Keratinocyte (primary cell): ENCODE data around the gene JDP2. TPM values are rescaled to one million over a fixed set of nuclear protein-coding genes. Genes with fewer than 3 reads are reported as not detected.
A peak's percentile ranks its signal among the peaks of the same experiment; 100 is the strongest.

Experiments
- DNase-seq: peaks from one replicate; pipeline ENCODE4 v3.0.0-alpha.2; 2011; ENCODE audit warnings: low read depth, missing footprints, low spot score
- FAIRE-seq: peaks from 2 replicates; lab custom pipeline; 2011; peaks lifted over from hg19 to GRCh38; lab: Jason Lieb, UNC
- H2AFZ ChIP-seq: 2 replicates; pipeline ENCODE4 v1.6.0; 2012; ENCODE audit warnings: low read length, control low read depth, inconsistent platforms; ENCODE audit not compliant: control insufficient read depth
- H3K27ac ChIP-seq: 2 replicates; pipeline ENCODE4 v1.5.1; 2011; ENCODE audit warnings: low read length; ENCODE audit not compliant: control insufficient read depth, insufficient read depth
- H3K27me3 ChIP-seq: 3 replicates; pipeline ENCODE4 v1.6.0; 2011; ENCODE audit warnings: low read length; ENCODE audit not compliant: control insufficient read depth, insufficient read depth; ENCODE audit errors: extremely low read depth
- H3K36me3 ChIP-seq, 2 experiments: 2 replicates in 1 of 2; 3 replicates in 1 of 2; pipeline ENCODE4 v1.5.1; 2011; ENCODE audit warnings: low read length in 2 of 2, mild to moderate bottlenecking in 1 of 2; ENCODE audit not compliant: control insufficient read depth in 2 of 2, insufficient read depth in 2 of 2; ENCODE audit errors: extremely low read depth in 1 of 2
- H3K4me1 ChIP-seq: 3 replicates; pipeline ENCODE4 v1.5.1; 2011; ENCODE audit warnings: low read length; ENCODE audit not compliant: control insufficient read depth, insufficient read depth; ENCODE audit errors: extremely low read depth
- H3K4me2 ChIP-seq: 3 replicates; pipeline ENCODE4 v1.6.0; 2011; ENCODE audit warnings: low read depth, low read length; ENCODE audit not compliant: control insufficient read depth, insufficient read depth; ENCODE audit errors: extremely low read depth
- H3K4me3 ChIP-seq, 3 experiments: fragments of 200-600 bp in 1 of 3; sonication (generic) in 1 of 3; 2 replicates in 2 of 3; 3 replicates in 1 of 3; pipeline ENCODE4 v1.5.1; 2011 to 2016; ENCODE audit warnings: low read length in 3 of 3, mild to moderate bottlenecking in 3 of 3, control low read depth in 2 of 3, inconsistent platforms in 1 of 3, low read depth in 1 of 3, mixed read lengths in 1 of 3, mixed run types in 1 of 3, moderate library complexity in 1 of 3; ENCODE audit not compliant: control insufficient read depth in 2 of 3, insufficient read depth in 2 of 3; ENCODE audit errors: extremely low read depth in 1 of 3
- H3K79me2 ChIP-seq: 2 replicates; pipeline ENCODE4 v1.6.0; 2012; ENCODE audit warnings: low read length; ENCODE audit not compliant: control insufficient read depth, insufficient read depth
- H3K9ac ChIP-seq: 3 replicates; pipeline ENCODE4 v1.6.0; 2011; ENCODE audit warnings: low read length; ENCODE audit not compliant: control insufficient read depth, insufficient read depth; ENCODE audit errors: extremely low read depth
- H3K9me1 ChIP-seq: 3 replicates; pipeline ENCODE4 v1.6.0; 2011; ENCODE audit warnings: low read length; ENCODE audit not compliant: control insufficient read depth, insufficient read depth; ENCODE audit errors: extremely low read depth
- H3K9me3 ChIP-seq: 2 replicates; pipeline ENCODE4 v1.5.1; 2012; ENCODE audit warnings: low read depth, low read length; ENCODE audit not compliant: control insufficient read depth
- H4K20me1 ChIP-seq: 3 replicates; pipeline ENCODE4 v1.6.0; 2011; ENCODE audit warnings: low read length; ENCODE audit not compliant: control insufficient read depth, insufficient read depth; ENCODE audit errors: extremely low read depth
- EZH2 ChIP-seq: IDR thresholded peaks from one replicate; pipeline ENCODE4 v1.6.1; 2012; ENCODE audit warnings: inconsistent platforms, mild to moderate bottlenecking, low read length, moderate library complexity
- dilution Hi-C: fragments of 300-500 bp; cut with MboI; formaldehyde crosslinking; loops from one replicate; pipeline ENCODE4 v1.7.0; 2020; ENCODE audit warnings: low sequenced_read_pairs; ENCODE audit not compliant: extremely low pct_ligation_motif_present
- polyA plus RNA-seq, 5 experiments: library from polyadenylated mRNA; depleted of rRNA in 3 of 5; stranded (reverse) in 3 of 5; stranded (forward) in 1 of 5; unstranded in 1 of 5; fragments of >200 nt; gene quantifications; 1 replicate in 1 of 5; 2 replicates in 3 of 5; 3 replicates in 1 of 5; pipeline versions ENCODE4 v1.2.1 to v1.2.3, GENCODE V29; 2011 to 2012; ENCODE audit warnings: missing spikeins in 2 of 5, low read depth in 1 of 5, low replicate concordance in 1 of 5
- TF ChIP-seq, protein P1 (sequence below), 3 experiments: IDR thresholded peaks in 1 of 3; conservative IDR thresholded peaks in 1 of 3; optimal IDR thresholded peaks in 1 of 3; 2 replicates in 2 of 3; 3 replicates in 1 of 3; pipeline versions ENCODE3 to v1.5.1; 2011; ENCODE audit warnings: low read length in 3 of 3, mild to moderate bottlenecking in 3 of 3, moderate library complexity in 2 of 3, control low read depth in 1 of 3, inconsistent platforms in 1 of 3; ENCODE audit not compliant: insufficient read depth in 2 of 3; ENCODE audit errors: extremely low read depth in 1 of 3

The JDP2 gene
- polyA plus RNA-seq, 1 donor (not counting 4 experiments of a cell fraction or from before 2014, with no cell fraction given), result 13.5 TPM

DNA sequence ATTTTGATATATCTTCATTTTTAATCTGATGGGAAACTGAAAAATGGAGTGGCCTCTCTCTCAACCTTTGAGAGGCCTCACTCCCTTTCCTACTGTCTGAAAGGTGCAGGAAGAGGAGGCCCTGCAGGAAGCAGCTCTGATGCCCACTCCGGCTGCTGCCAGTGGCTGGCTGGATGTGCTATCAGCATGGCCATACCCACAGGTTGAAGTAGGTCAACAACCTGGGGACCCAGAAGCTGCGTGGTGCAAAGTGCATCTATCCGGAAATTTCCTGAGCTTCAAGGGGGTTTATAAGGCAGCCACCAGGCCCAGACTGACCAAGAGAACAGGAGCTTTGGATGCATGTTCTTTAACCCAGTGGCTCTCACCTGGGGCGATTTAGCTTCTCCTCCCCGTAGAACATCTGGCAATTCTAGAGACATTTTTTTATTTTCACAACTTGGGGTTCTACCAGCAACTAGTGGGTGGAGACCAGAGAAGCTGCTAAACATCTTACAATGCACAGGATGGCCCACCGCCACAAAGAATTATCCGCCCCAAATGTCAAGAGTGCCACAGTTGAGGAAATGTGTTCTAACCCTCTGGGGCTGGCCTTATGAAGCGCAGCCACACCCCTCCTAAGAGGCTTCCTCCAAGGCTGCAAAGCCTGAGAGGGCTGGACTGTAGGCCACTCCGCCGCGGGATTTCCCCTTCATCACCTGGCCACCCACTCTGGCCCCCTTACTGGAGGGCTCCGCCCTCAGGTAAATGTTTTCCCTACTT is 86.3 kb downstream of the JDP2 start:
- Histone ChIP-seq H3K9ac (no peak overlapping the region), H3K79me2 (no peaks in the 10 kb centered on the region), H4K20me1 (no peaks in the 10 kb centered on the region), H3K9me3 (peaks cover 3% of the 10 kb centered on the region), H3K4me3 (no peak overlapping the region), H3K36me3 (no peaks in the 10 kb centered on the region), H2AFZ (no peak overlapping the region), H3K4me2 (no peak overlapping the region), H3K9me1 (no peaks in the 10 kb centered on the region), H3K27ac (no peak overlapping the region), H3K4me1 (no peaks in the 10 kb centered on the region), H3K27me3 (peaks cover 20% of the 10 kb centered on the region)
- TF ChIP-seq, protein P1, sequence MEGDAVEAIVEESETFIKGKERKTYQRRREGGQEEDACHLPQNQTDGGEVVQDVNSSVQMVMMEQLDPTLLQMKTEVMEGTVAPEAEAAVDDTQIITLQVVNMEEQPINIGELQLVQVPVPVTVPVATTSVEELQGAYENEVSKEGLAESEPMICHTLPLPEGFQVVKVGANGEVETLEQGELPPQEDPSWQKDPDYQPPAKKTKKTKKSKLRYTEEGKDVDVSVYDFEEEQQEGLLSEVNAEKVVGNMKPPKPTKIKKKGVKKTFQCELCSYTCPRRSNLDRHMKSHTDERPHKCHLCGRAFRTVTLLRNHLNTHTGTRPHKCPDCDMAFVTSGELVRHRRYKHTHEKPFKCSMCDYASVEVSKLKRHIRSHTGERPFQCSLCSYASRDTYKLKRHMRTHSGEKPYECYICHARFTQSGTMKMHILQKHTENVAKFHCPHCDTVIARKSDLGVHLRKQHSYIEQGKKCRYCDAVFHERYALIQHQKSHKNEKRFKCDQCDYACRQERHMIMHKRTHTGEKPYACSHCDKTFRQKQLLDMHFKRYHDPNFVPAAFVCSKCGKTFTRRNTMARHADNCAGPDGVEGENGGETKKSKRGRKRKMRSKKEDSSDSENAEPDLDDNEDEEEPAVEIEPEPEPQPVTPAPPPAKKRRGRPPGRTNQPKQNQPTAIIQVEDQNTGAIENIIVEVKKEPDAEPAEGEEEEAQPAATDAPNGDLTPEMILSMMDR (optimal IDR thresholded peaks at IDR 0.05 in 1 of 3, IDR thresholded peaks at IDR 0.05 in 1 of 3, conservative IDR thresholded peaks at IDR 0.05 in 1 of 3; ENCODE audit: extremely low read depth in 1 of 3, insufficient read depth in 2 of 3, low read length in 3 of 3), result no peak
- no peak for TF ChIP-seq EZH2
- dilution Hi-C loops, result no loop called here
- FAIRE-seq (no peak), DNase-seq (no peak)

DNA sequence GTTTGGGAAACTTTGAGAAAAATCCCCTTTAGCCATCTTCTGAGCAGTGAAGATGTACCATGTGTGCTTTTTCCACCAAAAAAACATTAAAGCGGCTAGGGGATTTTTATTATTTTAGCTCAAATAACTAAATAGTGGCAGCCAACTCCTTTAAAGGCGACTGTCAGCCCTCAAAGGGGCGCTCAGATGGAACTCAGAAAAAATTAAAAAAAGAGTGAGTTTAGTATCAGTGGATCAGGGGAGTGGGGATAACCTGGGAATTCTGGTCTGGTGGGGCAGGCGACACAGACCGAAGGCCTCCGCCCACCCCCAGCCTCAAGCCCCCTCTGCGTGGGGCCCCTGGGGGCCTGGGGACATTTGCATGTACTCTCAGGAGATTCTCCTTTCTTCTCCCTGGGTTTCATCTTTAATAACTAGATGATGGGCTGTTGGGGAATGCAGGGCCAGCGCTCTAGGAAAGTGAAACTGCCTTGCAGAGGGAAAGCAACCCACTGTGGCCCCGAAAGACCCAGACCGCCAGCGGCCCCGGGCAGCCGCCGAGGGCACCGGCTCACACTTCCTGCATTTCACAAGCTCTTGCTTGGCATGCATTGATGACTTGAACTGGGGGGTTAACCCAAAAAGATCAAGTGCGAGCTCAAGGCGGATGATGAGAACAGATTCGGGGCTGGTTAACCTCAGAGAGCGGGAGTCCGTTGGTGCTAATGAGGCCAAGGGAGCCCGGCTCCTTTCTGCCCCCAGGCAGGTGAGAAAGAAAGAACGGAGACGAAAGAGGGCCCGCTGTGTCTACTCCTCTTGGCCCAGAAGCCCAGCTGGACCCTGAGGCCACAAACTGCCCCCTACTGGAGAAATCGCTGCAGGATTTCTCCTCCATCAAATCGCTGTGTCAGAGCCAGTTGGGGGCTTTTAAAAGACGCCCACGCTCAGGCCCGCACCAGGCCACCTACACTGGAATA is 87.1 kb downstream of the JDP2 start:
- H3K4me3 ChIP-seq, result peak overlapping the region in 2 of 3 experiments; percentile 14 to 40
- H3K9me3 ChIP-seq, result peaks cover 3% of the 10 kb centered on the region
- no peak for DNase-seq
- H3K27me3 ChIP-seq, result peaks cover 20% of the 10 kb centered on the region
- peak overlapping the region; percentile 69 for H3K4me2 ChIP-seq
- H3K27ac ChIP-seq, result no peak overlapping the region
- no peaks in the 10 kb centered on the region for H3K9me1 ChIP-seq
- no peak for FAIRE-seq
- H4K20me1 ChIP-seq, result no peaks in the 10 kb centered on the region
- no peaks in the 10 kb centered on the region for H3K4me1 ChIP-seq
- no peaks in the 10 kb centered on the region for H3K36me3 ChIP-seq
- TF ChIP-seq, protein P1 (optimal IDR thresholded peaks at IDR 0.05 in 1 of 3, IDR thresholded peaks at IDR 0.05 in 1 of 3, conservative IDR thresholded peaks at IDR 0.05 in 1 of 3; ENCODE audit: extremely low read depth in 1 of 3, insufficient read depth in 2 of 3, low read length in 3 of 3), result no peak
- TF ChIP-seq EZH2, result no peak
- no peak overlapping the region for H3K9ac ChIP-seq
- H3K79me2 ChIP-seq, result no peaks in the 10 kb centered on the region
- dilution Hi-C loops, result no loop called here
- peak overlapping the region; percentile 42 for H2AFZ ChIP-seq
